HEK293 (cell line): Measurements from ENCODE around the gene TRAP1.

Experiments used
- KLF9 ChIP-seq: fragments of 450-650 bp; formaldehyde crosslinking; IDR thresholded peaks from 2 replicates; pipeline ENCODE4 v1.5.1; 2016; ENCODE audit warnings: missing biosample characterization, missing genetic modification characterization, low read depth
- MEIS1 ChIP-seq: sonication (generic); formaldehyde crosslinking; IDR thresholded peaks from 2 replicates; pipeline ENCODE4 v1.8.1; 2022; ENCODE audit warnings: missing genetic modification reagents, mild to moderate bottlenecking, borderline replicate concordance
- REST ChIP-seq: fragments of 450-650 bp; formaldehyde crosslinking; IDR thresholded peaks from 2 replicates; pipeline ENCODE4 v1.5.1; 2016; ENCODE audit warnings: missing biosample characterization, missing genetic modification characterization
- SP2 ChIP-seq: fragments of 450-650 bp; formaldehyde crosslinking; IDR thresholded peaks from 2 replicates; pipeline ENCODE4 v1.5.1; 2016; ENCODE audit warnings: missing biosample characterization, missing genetic modification characterization
- YY1 ChIP-seq: fragments of 450-650 bp; formaldehyde crosslinking; IDR thresholded peaks from 2 replicates; pipeline ENCODE4 v1.5.1; 2018; ENCODE audit warnings: missing biosample characterization, missing genetic modification characterization
- ZBTB7A ChIP-seq: fragments of 450-650 bp; formaldehyde crosslinking; IDR thresholded peaks from 2 replicates; pipeline ENCODE4 v1.5.1; 2016; ENCODE audit warnings: low read depth, missing biosample characterization, missing genetic modification characterization
- ZNF121 ChIP-seq: fragments of 450-650 bp; formaldehyde crosslinking; IDR thresholded peaks from 2 replicates; pipeline ENCODE4 v1.5.1; 2016; ENCODE audit warnings: missing biosample characterization, missing genetic modification characterization
- ZNF544 ChIP-seq: fragments of 450-650 bp; formaldehyde crosslinking; IDR thresholded peaks from 2 replicates; pipeline ENCODE4 v1.5.0; 2017; ENCODE audit warnings: missing biosample characterization, missing genetic modification characterization
- ZNF660 ChIP-seq: fragments of 450-650 bp; IDR thresholded peaks from 2 replicates; pipeline ENCODE4 v1.5.1; 2018; ENCODE audit warnings: missing biosample characterization, mild to moderate bottlenecking, missing genetic modification characterization
- ZNF830 ChIP-seq: fragments of 450-650 bp; IDR thresholded peaks from 2 replicates; pipeline ENCODE4 v1.5.0; 2018; ENCODE audit warnings: missing biosample characterization, missing genetic modification characterization, low read depth, mild to moderate bottlenecking, moderate library complexity
- ZSCAN5A ChIP-seq: fragments of 450-650 bp; formaldehyde crosslinking; IDR thresholded peaks from 2 replicates; pipeline ENCODE4 v1.5.1; 2016; ENCODE audit warnings: missing biosample characterization, missing genetic modification characterization
- TF ChIP-seq, protein P1 (sequence below): fragments of 450-650 bp; formaldehyde crosslinking; IDR thresholded peaks from 2 replicates; pipeline ENCODE4 v1.5.1; 2016; ENCODE audit warnings: missing biosample characterization, missing genetic modification characterization

- no peak for TF ChIP-seq YY1 (tag by site-specific recombination)
- no peak for TF ChIP-seq MEIS1
- no peak for TF ChIP-seq ZNF830 (tag by site-specific recombination)
- TF ChIP-seq ZSCAN5A: no peak
- TF ChIP-seq KLF9 (tag by site-specific recombination): no peak
- no peak for TF ChIP-seq ZBTB7A (tag by site-specific recombination)
- no peak for TF ChIP-seq ZNF544 (tag by site-specific recombination)
- no peak for TF ChIP-seq ZNF660 (tag by site-specific recombination)
- TF ChIP-seq, protein P1, sequence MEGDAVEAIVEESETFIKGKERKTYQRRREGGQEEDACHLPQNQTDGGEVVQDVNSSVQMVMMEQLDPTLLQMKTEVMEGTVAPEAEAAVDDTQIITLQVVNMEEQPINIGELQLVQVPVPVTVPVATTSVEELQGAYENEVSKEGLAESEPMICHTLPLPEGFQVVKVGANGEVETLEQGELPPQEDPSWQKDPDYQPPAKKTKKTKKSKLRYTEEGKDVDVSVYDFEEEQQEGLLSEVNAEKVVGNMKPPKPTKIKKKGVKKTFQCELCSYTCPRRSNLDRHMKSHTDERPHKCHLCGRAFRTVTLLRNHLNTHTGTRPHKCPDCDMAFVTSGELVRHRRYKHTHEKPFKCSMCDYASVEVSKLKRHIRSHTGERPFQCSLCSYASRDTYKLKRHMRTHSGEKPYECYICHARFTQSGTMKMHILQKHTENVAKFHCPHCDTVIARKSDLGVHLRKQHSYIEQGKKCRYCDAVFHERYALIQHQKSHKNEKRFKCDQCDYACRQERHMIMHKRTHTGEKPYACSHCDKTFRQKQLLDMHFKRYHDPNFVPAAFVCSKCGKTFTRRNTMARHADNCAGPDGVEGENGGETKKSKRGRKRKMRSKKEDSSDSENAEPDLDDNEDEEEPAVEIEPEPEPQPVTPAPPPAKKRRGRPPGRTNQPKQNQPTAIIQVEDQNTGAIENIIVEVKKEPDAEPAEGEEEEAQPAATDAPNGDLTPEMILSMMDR (tag by site-specific recombination): no peak
- TF ChIP-seq REST (tag by site-specific recombination): peak; percentile 78; the same call in 1 of the 2 replicates
- no peak for TF ChIP-seq ZNF121 (tag by site-specific recombination)
- TF ChIP-seq SP2 (tag by site-specific recombination): no peak
These were observed 10.6 kb upstream of the TRAP1 start for GRCh38 chr16:3727806-3728381.
